Kidney glomerular epithelial cell (primary cell): ENCODE results near the gene SYNPR.
"Not testable (repeated sequence)": the region's sequence is repeated elsewhere in the genome, so short reads cannot be mapped to it uniquely, and the experiment has no call there.

Experiments used
- DNase-seq: peaks from one replicate; lab custom pipeline; 2025; lab: John Stamatoyannopoulos, UW

The SYNPR gene

GRCh38 chr3:63278171-63279004, at the start of gene SYNPR:
SYNPR (plus strand) TSS chr3:63278308.
- no peak for DNase-seq

GRCh38 chr3:63228677-63229076, 49.4 kb upstream of the SYNPR start:
- DNase-seq, result peak; percentile 39

- no peak for DNase-seq
Measured at GRCh38 chr3:63230146-63230545, 48.0 kb upstream of the SYNPR start.

GRCh38 chr3:63231643-63232042, 46.5 kb upstream of the SYNPR start:
- no peak for DNase-seq

- peak; percentile 13 for DNase-seq
Measured at GRCh38 chr3:63232764-63233396, 45.2 kb upstream of the SYNPR start.

- no peak for DNase-seq
Measured at GRCh38 chr3:63240381-63240902, 37.7 kb upstream of the SYNPR start.

- DNase-seq, result no peak
Measured at GRCh38 chr3:63242124-63242523, 36.0 kb upstream of the SYNPR start.

GRCh38 chr3:63244486-63244885, 33.6 kb upstream of the SYNPR start:
- DNase-seq, result no peak

GRCh38 chr3:63245726-63246241, 32.3 kb upstream of the SYNPR start:
- DNase-seq, result no peak

- no peak for DNase-seq
Measured at GRCh38 chr3:63248015-63248414, 30.1 kb upstream of the SYNPR start.

GRCh38 chr3:63251499-63251898, 26.6 kb upstream of the SYNPR start:
- DNase-seq, result no peak

- not testable (repeated sequence) for DNase-seq
Measured at GRCh38 chr3:63255819-63256218, 22.3 kb upstream of the SYNPR start.

GRCh38 chr3:63264716-63265115, 13.4 kb upstream of the SYNPR start:
- no peak for DNase-seq

- DNase-seq, result no peak
Measured at GRCh38 chr3:63274359-63274758, 3.7 kb upstream of the SYNPR start.

- no peak for DNase-seq
Measured at GRCh38 chr3:63279005-63279841, 1.1 kb downstream of the SYNPR start.

- DNase-seq, result no peak
Measured at GRCh38 chr3:63287610-63288009, 9.5 kb downstream of the SYNPR start.

GRCh38 chr3:63290686-63291085, 12.6 kb downstream of the SYNPR start:
- DNase-seq, result no peak

GRCh38 chr3:63294332-63294731, 16.2 kb downstream of the SYNPR start:
- DNase-seq, result no peak

- no peak for DNase-seq
Measured at GRCh38 chr3:63295356-63295755, 17.2 kb downstream of the SYNPR start.

GRCh38 chr3:63295806-63296205, 17.7 kb downstream of the SYNPR start:
- no peak for DNase-seq

- no peak for DNase-seq
Measured at GRCh38 chr3:63296249-63296648, 18.1 kb downstream of the SYNPR start.

- DNase-seq, result no peak
Measured at GRCh38 chr3:63303238-63303637, 25.1 kb downstream of the SYNPR start.
